GM19351 (cell line): ENCODE measurements around the gene IST1.
"Not testable (repeated sequence)": the region's sequence is repeated elsewhere in the genome, so short reads cannot be mapped to it uniquely, and the experiment has no call there.

Experiments
- ATAC-seq: cut with Tn5 transposase; IDR thresholded peaks from one replicate; pipeline ENCODE4 v1.9.1; 2021; ENCODE audit warnings: mild to moderate bottlenecking, moderate library complexity; ENCODE audit not compliant: unreplicated experiment

Gene IST1

GRCh38 chr16:71894921-71895678 lies at the start of gene IST1:
Gene IST1 (plus strand): TSS chr16:71895531. CDS start chr16:71915641, 20,110 bp downstream.
- peak; percentile 76 for ATAC-seq

GRCh38 chr16:71845639-71846430 lies 49.5 kb upstream of the IST1 start, which contains the start of gene ATXN1L:
Gene ATXN1L (plus strand): TSS chr16:71845976. CDS start chr16:71849741, 3,765 bp downstream.
- peak; percentile 74 for ATAC-seq

- no peak for ATAC-seq
Observed at GRCh38 chr16:71846431-71846830, 48.9 kb upstream of the IST1 start.

GRCh38 chr16:71847096-71847495 lies 48.2 kb upstream of the IST1 start:
- no peak for ATAC-seq

GRCh38 chr16:71848622-71849021 lies 46.7 kb upstream of the IST1 start:
- ATAC-seq, result no peak

- no peak for ATAC-seq
Observed at GRCh38 chr16:71851746-71852145, 43.6 kb upstream of the IST1 start.

GRCh38 chr16:71852158-71852557 lies 43.2 kb upstream of the IST1 start:
- ATAC-seq, result no peak

GRCh38 chr16:71852561-71852960 lies 42.8 kb upstream of the IST1 start:
- no peak for ATAC-seq

- peak; percentile 73 for ATAC-seq
Observed at GRCh38 chr16:71853413-71853812, 41.9 kb upstream of the IST1 start.

- no peak for ATAC-seq
Observed at GRCh38 chr16:71854369-71854948, 40.9 kb upstream of the IST1 start.

- ATAC-seq, result peak; percentile 41
Observed at GRCh38 chr16:71855937-71856662, 39.2 kb upstream of the IST1 start.

GRCh38 chr16:71859762-71860521 lies 35.4 kb upstream of the IST1 start:
- no peak for ATAC-seq

- no peak for ATAC-seq
Observed at GRCh38 chr16:71863995-71864394, 31.3 kb upstream of the IST1 start.

- ATAC-seq, result no peak
Observed at GRCh38 chr16:71865173-71865863, 30.0 kb upstream of the IST1 start.

GRCh38 chr16:71867175-71867574 lies 28.2 kb upstream of the IST1 start:
- not testable (repeated sequence) for ATAC-seq

GRCh38 chr16:71867939-71868338 lies 27.4 kb upstream of the IST1 start:
- ATAC-seq, result no peak

- ATAC-seq, result no peak
Observed at GRCh38 chr16:71869089-71869488, 26.2 kb upstream of the IST1 start.

GRCh38 chr16:71870818-71871217 lies 24.5 kb upstream of the IST1 start:
- no peak for ATAC-seq

- ATAC-seq, result no peak
Observed at GRCh38 chr16:71873199-71873598, 22.1 kb upstream of the IST1 start.

- no peak for ATAC-seq
Observed at GRCh38 chr16:71878911-71879310, 16.4 kb upstream of the IST1 start.
